Superior temporal gyrus (tissue), 1 donor: ENCODE measurements around the gene TBC1D5.
A peak's percentile ranks its signal among the peaks of the same experiment; 100 is the strongest.
"Not testable (repeated sequence)": the region's sequence is repeated elsewhere in the genome, so short reads cannot be mapped to it uniquely, and the experiment has no call there.

Experiments
- DNase-seq: peaks from one replicate; pipeline ENCODE4 v3.0.0-alpha.2; 2016; ENCODE audit errors: extremely low spot score

Gene TBC1D5

GRCh38 chr3:17749705-17750293 is 7.4 kb upstream of the TBC1D5 start:
- no peak for DNase-seq

- DNase-seq, result no peak
Observed at GRCh38 chr3:17749281-17749680, 6.8 kb upstream of the TBC1D5 start.

GRCh38 chr3:17747890-17748247 is 5.4 kb upstream of the TBC1D5 start:
- no peak for DNase-seq

GRCh38 chr3:17747174-17747889 is 4.9 kb upstream of the TBC1D5 start:
- DNase-seq, result no peak

GRCh38 chr3:17745894-17746293 is 3.5 kb upstream of the TBC1D5 start:
- no peak for DNase-seq

- no peak for DNase-seq
Observed at GRCh38 chr3:17745301-17745700, 2.9 kb upstream of the TBC1D5 start.

- DNase-seq, result no peak
Observed at GRCh38 chr3:17744693-17745092, 2.3 kb upstream of the TBC1D5 start.

GRCh38 chr3:17743658-17743995 is 1.2 kb upstream of the TBC1D5 start:
- no peak for DNase-seq

GRCh38 chr3:17742880-17743657 is 638 bp upstream of the TBC1D5 start:
- no peak for DNase-seq

- DNase-seq, result peak; percentile 83
Observed at GRCh38 chr3:17741621-17742101, 770 bp downstream of the TBC1D5 start.

- DNase-seq, result peak; percentile 24
Observed at GRCh38 chr3:17740721-17741141, 1.7 kb downstream of the TBC1D5 start.

GRCh38 chr3:17738921-17739320 is 3.5 kb downstream of the TBC1D5 start:
- DNase-seq, result no peak

- no peak for DNase-seq
Observed at GRCh38 chr3:17738219-17738618, 4.2 kb downstream of the TBC1D5 start.

- DNase-seq, result no peak
Observed at GRCh38 chr3:17737591-17737990, 4.8 kb downstream of the TBC1D5 start.

- not testable (repeated sequence) for DNase-seq
Observed at GRCh38 chr3:17735362-17735761, 7.1 kb downstream of the TBC1D5 start.

- no peak for DNase-seq
Observed at GRCh38 chr3:17733768-17734167, 8.7 kb downstream of the TBC1D5 start.

GRCh38 chr3:17733215-17733614 is 9.2 kb downstream of the TBC1D5 start:
- DNase-seq, result no peak

GRCh38 chr3:17730318-17730967 is 12.0 kb downstream of the TBC1D5 start:
- DNase-seq, result no peak

GRCh38 chr3:17726313-17726712 is 16.1 kb downstream of the TBC1D5 start:
- no peak for DNase-seq

GRCh38 chr3:17725844-17726243 is 16.6 kb downstream of the TBC1D5 start:
- not testable (repeated sequence) for DNase-seq

GRCh38 chr3:17724948-17725347 is 17.5 kb downstream of the TBC1D5 start:
- DNase-seq, result no peak

- no peak for DNase-seq
Observed at GRCh38 chr3:17724122-17724521, 18.3 kb downstream of the TBC1D5 start.
